GM19395 (cell line): ENCODE results near the gene JAG1.

Experiments
- ATAC-seq: cut with Tn5 transposase; IDR thresholded peaks from one replicate; pipeline ENCODE4 v1.9.1; 2021; ENCODE audit warnings: mild to moderate bottlenecking, moderate library complexity; ENCODE audit not compliant: unreplicated experiment

JAG1 gene

GRCh38 chr20:10669843-10670446, 3.9 kb downstream of the JAG1 start:
- no peak for ATAC-seq

- ATAC-seq: no peak
Measured at GRCh38 chr20:10668677-10669368, 5.0 kb downstream of the JAG1 start.

- ATAC-seq: no peak
Measured at GRCh38 chr20:10667560-10668167, 6.1 kb downstream of the JAG1 start.

- no peak for ATAC-seq
Measured at GRCh38 chr20:10667077-10667401, 6.8 kb downstream of the JAG1 start.

GRCh38 chr20:10666221-10667076, 7.3 kb downstream of the JAG1 start:
- ATAC-seq: no peak

GRCh38 chr20:10665791-10666190, 8.0 kb downstream of the JAG1 start:
- no peak for ATAC-seq

- no peak for ATAC-seq
Measured at GRCh38 chr20:10665027-10665561, 8.7 kb downstream of the JAG1 start.

- ATAC-seq: no peak
Measured at GRCh38 chr20:10663756-10664155, 10.0 kb downstream of the JAG1 start.

- ATAC-seq: no peak
Measured at GRCh38 chr20:10662661-10663458, 10.9 kb downstream of the JAG1 start.

- ATAC-seq: no peak
Measured at GRCh38 chr20:10662151-10662550, 11.6 kb downstream of the JAG1 start.

GRCh38 chr20:10661261-10661660, 12.5 kb downstream of the JAG1 start:
- no peak for ATAC-seq

GRCh38 chr20:10660661-10661060, 13.1 kb downstream of the JAG1 start:
- ATAC-seq: no peak

- no peak for ATAC-seq
Measured at GRCh38 chr20:10659651-10660601, 13.9 kb downstream of the JAG1 start.

- no peak for ATAC-seq
Measured at GRCh38 chr20:10658876-10659632, 14.7 kb downstream of the JAG1 start.

GRCh38 chr20:10658051-10658823, 15.6 kb downstream of the JAG1 start:
- ATAC-seq: no peak

GRCh38 chr20:10657453-10657852, 16.3 kb downstream of the JAG1 start:
- no peak for ATAC-seq

GRCh38 chr20:10655720-10656669, 17.8 kb downstream of the JAG1 start:
- ATAC-seq: no peak
